PC-3 (cell line): Measurements from ENCODE around the gene SH3D21.

ENCODE experiments used
- CTCF ChIP-seq: fragments of 300-600 bp; sonication (generic); conservative IDR thresholded peaks from 2 replicates; pipeline ENCODE4 v1.5.1; 2017; ENCODE audit warnings: antibody characterized with exemption, low read depth, mild to moderate bottlenecking, low read length
- EZH2 ChIP-seq: fragments of 300-600 bp; sonication (generic); IDR thresholded peaks from one replicate; pipeline ENCODE4 v1.6.1; 2017; ENCODE audit warnings: antibody characterized with exemption, mild to moderate bottlenecking, low read length; ENCODE audit not compliant: unreplicated experiment

GRCh38 chr1:36295390-36295789 is 10.8 kb upstream of the SH3D21 start:
- TF ChIP-seq CTCF = no peak
- TF ChIP-seq EZH2 = no peak
